CD4-positive, alpha-beta T cell treated with Interleukin-4 for 4 hours (primary cell): ENCODE data around the gene IL1RAPL1.

Source experiments
- DNase-seq: peaks from one replicate; pipeline ENCODE4 v3.0.0-alpha.2; 2020

Gene IL1RAPL1

GRCh38 chrX:29841750-29842149, 1254.5 kb downstream of the IL1RAPL1 start:
- DNase-seq = no peak

DNA sequence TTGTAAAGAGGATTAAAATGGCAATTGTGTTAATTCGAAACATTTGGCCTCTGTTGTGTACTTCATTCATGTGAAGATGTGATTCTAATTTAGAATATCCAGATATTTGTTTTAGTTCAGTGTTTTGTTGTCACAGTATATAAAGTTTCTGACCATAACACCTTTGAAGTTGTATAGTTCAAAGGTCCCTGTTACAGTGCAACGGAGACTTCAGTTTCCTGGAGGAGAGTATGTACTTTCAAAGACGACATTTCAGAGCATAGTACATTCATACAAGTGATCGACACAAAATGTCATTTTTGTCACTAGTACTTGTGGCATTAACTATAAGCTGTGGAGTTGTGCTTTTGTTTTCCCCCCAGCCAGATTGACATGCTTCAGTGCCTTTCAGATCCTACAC, 1255.3 kb downstream of the IL1RAPL1 start:
- no peak for DNase-seq

DNA sequence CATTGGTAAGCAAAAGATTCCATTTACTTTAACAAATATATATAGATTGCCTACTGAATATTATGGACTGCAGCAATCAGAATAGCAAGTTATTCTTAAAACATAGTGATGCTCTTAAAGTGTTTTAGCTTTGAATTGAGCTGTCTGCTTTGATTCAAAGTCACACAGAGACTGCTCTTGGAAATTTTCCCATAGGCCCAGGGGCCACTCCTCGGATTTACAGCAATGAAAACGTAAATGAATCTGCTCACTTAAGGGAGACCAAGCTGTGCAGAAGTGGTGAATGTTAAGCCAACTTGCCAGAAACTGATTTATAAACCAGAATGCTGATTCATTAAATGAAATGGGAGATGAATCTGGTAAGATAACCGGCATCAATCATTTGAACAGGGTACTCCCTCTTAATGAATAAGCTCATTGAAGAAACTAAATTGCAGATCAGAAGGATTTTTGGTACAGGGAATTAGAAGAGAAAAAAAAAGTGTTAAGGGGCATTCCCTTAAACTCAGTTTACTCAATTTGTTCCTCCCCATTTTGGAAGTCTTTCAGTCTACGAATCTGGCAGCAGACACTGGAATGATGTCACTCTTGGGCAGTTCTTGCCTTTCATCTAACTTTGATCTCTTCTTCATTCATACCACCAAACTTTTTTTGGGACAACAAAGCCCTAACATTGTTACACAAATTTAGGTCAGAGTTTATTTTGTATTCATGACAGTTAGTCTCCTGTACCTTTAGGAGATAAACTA, 1264.8 kb downstream of the IL1RAPL1 start:
- DNase-seq = no peak

GRCh38 chrX:29852767-29853166, 1265.5 kb downstream of the IL1RAPL1 start:
- no peak for DNase-seq

- no peak for DNase-seq
Measured at GRCh38 chrX:29858714-29859113, 1271.5 kb downstream of the IL1RAPL1 start.

- no peak for DNase-seq
Measured at GRCh38 chrX:29862126-29862677, 1275.0 kb downstream of the IL1RAPL1 start.

DNA sequence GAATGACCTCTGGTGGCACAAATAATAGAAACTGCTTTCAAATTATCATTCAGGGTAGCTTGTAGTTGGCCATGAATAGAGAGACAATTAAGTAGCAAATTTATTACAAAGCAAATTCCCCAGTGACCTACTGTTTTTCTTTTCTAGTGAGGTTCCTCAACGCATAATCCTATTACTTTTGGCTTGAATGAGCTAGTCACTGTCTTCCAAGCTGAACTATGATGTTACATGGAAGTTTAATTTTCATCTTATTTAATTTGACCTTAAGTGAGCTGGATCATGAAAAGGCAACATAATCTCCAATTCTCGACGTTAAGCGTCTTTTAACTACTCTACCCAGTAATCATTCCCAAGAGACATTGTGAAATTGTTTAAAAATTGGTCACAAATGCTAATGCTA, 1280.7 kb downstream of the IL1RAPL1 start:
- no peak for DNase-seq

- DNase-seq = no peak
Measured at GRCh38 chrX:29869837-29870236, 1282.6 kb downstream of the IL1RAPL1 start.

DNA sequence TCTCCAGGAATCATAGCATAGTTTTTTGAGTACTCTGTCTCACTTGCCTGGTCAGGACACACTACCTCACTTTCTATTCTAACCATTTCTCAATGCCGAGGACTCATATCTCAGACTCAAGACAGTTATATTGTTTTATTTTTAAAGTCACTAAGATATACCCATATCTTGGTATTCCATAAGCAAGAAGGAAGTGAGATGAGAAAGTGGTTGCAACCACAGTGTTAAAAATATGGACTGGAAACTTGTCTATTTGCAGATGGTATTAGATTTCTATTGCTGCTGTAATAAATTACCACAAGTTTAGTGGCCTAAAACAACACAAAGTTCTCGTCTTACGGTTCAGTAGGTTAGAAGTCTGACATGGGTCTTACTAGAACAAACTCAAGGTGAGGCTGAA, 1283.4 kb downstream of the IL1RAPL1 start:
- no peak for DNase-seq

- no peak for DNase-seq
Measured at GRCh38 chrX:29872831-29873230, 1285.6 kb downstream of the IL1RAPL1 start.

GRCh38 chrX:29876733-29877132, 1289.5 kb downstream of the IL1RAPL1 start:
- DNase-seq = no peak

- DNase-seq = no peak
Measured at GRCh38 chrX:29880977-29881376, 1293.7 kb downstream of the IL1RAPL1 start.

- DNase-seq = no peak
Measured at GRCh38 chrX:29890004-29890403, 1302.8 kb downstream of the IL1RAPL1 start.

- no peak for DNase-seq
Measured at GRCh38 chrX:29890646-29891200, 1303.5 kb downstream of the IL1RAPL1 start.

- DNase-seq = no peak
Measured at GRCh38 chrX:29902004-29902403, 1314.8 kb downstream of the IL1RAPL1 start.

DNA sequence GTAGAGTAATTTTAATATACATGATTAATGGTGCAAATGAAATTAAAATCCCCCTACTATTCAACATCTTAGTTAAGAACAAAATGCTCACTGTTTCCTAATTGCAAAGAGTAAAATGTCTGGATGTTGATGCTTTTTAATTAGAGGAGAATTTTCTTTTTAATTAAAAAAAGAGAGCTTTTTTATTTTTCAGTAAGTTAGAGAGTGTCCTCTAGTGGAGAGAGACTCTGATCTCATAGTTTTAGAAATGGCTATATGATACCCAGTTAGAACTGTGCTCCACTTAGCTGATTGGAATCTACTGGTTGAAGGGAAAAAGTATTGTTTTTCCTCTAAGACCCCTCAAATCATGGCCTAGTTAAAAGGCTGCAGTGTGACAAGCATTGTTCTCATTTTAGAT, 1316.1 kb downstream of the IL1RAPL1 start:
- DNase-seq = no peak

- DNase-seq = no peak
Measured at GRCh38 chrX:29911673-29912072, 1324.4 kb downstream of the IL1RAPL1 start.

GRCh38 chrX:29913647-29914046, 1326.4 kb downstream of the IL1RAPL1 start:
- no peak for DNase-seq

DNA sequence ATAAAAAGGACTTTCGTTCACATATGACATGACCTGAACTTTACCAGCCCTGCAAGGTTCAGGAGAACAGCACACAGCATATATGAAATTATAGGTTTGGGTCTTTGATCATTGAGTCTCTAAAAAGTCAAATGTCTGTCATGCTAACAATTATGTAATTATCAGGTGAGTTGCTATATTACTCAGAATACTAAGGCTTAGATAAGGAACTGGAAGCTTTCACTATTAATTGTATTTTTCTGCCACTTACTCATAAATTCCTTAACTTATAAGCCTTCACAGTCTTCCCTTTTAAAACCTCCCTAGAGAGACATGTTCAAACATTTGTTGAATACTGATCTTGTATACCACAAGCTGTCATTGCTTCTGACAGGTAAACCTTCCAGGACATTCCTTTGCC, 1335.4 kb downstream of the IL1RAPL1 start:
- DNase-seq = no peak

DNA sequence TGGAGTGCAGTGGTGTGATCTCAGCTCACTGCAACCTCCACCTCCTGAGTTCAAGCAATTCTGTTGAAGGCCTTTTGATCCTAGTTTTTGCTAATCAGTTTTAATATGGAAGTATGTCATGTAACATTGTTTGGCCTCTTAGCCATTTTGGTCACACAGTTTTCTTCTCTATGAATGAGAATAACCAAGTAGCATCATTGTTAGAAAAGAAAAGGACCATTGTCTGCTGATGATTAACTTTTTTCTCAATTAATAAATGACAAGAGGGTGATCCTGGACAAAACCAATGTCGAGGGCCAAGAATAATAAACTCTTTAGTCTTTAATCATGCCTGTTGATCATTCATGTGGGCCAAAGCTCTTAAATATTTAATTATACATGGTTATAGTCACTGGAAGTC, 1338.8 kb downstream of the IL1RAPL1 start:
- no peak for DNase-seq

DNA sequence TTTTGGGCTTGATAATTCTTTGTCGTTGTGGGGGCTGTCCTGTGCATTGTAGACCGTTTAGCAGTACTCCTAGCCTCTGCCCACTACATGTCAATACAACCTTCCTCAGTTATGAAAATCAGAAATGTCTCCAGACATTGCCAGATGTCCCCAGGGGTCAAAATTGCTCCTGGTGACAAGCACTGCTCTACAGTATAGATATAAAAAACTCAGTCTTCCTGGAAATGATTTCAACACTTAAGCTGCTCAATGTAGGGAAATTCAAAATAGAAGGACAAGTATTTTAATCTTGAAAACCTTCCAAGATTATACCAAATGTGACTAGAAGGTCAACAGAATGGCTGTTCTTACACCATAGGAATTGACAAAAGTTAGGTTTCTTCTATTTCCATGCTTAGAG, 1339.4 kb downstream of the IL1RAPL1 start:
- DNase-seq = no peak

DNA sequence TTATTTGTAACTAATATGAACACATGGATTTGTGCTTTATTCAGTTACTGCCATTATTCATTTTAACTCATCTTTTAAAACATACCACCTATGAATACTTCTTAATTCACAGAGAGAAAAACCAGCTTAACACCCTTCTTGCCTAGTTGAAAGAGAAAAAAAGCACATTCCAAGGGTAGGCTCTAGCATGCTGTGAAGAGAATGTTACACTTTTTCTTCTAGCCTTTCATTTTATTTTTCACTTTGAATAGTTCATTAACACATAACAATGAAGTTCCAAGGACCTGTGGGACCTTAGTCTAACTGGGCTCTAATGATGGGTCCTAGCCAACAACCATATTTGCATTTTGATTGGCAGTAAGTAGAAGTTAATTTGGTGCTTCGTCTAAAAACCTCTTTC, 1348.2 kb downstream of the IL1RAPL1 start:
- no peak for DNase-seq

GRCh38 chrX:29940750-29941149, 1353.5 kb downstream of the IL1RAPL1 start:
- DNase-seq = no peak

GRCh38 chrX:29941287-29941686, 1354.0 kb downstream of the IL1RAPL1 start:
- no peak for DNase-seq

DNA sequence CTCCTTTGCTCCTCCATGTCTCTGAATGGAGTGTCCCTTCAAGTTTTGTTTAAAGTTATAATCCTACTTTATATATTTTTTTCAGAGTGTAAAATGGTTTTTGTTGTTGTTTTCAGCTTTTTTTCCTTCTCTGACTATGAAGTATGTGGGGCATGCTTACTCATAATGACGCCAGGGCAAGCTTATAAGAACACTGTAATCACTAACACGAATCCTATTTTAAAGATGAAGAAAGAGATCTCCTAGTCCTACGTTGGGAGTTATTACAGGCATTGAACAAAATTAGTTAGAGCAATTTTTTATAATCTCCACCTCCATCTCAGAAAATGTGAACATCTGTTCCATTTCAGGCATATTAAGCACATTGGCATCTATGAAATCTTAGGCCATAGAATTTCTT, 1360.0 kb downstream of the IL1RAPL1 start:
- no peak for DNase-seq
